DMS153 treated with DMSO at 0.1 percent for 48 hours (cell line): ENCODE results near the gene ISLR.

ENCODE experiments used
- DNase-seq: peaks from one replicate; lab custom pipeline; 2025; ENCODE audit not compliant: unreplicated experiment; lab: John Stamatoyannopoulos, UW

ISLR gene

DNA sequence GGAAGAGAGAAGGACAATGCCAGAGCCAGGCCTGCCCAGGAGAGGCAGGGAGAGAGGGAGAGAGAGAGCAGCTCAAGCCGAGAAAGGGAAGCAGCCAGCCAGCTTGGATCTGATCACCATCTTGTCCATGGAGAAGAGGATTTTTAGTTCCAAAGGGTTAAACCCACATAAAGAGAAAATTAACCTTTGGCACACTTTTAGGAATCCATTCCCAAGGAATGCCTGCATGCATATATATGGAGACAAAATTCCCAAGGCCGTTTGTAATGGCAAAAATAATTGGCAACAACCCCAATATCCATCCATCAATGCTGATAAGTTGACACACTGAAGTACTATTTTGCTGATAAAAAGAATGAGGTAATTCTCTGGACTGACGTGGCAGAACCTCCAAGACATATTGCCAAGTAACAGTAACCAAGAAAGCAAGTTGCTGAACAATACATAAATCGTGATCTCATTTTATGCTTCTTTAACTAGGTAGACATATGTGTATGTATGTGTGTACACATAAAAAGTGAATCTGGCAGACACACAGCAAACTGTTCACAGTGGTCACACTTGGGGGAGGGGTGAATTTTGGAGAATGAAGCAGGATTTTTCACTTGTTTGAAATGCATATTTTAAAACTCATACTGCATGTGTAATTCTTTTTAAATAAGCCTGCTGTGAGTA is 36.6 kb downstream of the ISLR start:
- DNase-seq: no peak

GRCh38 chr15:74210729-74211128 is 37.2 kb downstream of the ISLR start:
- DNase-seq: no peak

- no peak for DNase-seq
Observed at GRCh38 chr15:74211656-74212055, 38.1 kb downstream of the ISLR start.

- DNase-seq: no peak
Observed at GRCh38 chr15:74212494-74212893, 39.0 kb downstream of the ISLR start.

GRCh38 chr15:74213858-74214284 is 40.4 kb downstream of the ISLR start:
- DNase-seq: no peak

GRCh38 chr15:74214324-74215021 is 41.0 kb downstream of the ISLR start:
- no peak for DNase-seq

- no peak for DNase-seq
Observed at GRCh38 chr15:74215958-74216357, 42.4 kb downstream of the ISLR start.

DNA sequence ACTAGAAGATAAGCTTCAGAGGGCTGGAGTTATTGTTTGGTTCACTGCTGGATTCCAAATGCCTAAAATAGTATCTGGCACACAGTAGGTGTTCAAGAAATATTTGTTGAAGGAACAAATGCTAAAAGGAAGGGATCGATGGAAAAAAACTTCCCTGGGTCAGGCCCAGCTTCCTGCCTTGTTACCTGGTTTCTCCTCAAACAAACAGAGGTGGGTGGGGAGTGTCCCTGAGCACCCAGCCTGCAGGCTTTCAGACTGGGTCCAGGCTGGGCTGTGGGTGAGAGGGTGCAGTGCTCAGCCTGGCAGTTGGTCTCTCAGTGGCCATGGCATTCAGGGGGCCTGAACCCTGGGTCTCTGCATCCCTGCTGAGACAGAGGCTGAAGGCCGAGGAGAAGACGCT is 43.4 kb downstream of the ISLR start:
- no peak for DNase-seq

- no peak for DNase-seq
Observed at GRCh38 chr15:74217907-74218885, 44.7 kb downstream of the ISLR start.

- DNase-seq: no peak
Observed at GRCh38 chr15:74220475-74221248, 47.2 kb downstream of the ISLR start.

GRCh38 chr15:74221399-74222239 is 48.1 kb downstream of the ISLR start:
- no peak for DNase-seq

DNA sequence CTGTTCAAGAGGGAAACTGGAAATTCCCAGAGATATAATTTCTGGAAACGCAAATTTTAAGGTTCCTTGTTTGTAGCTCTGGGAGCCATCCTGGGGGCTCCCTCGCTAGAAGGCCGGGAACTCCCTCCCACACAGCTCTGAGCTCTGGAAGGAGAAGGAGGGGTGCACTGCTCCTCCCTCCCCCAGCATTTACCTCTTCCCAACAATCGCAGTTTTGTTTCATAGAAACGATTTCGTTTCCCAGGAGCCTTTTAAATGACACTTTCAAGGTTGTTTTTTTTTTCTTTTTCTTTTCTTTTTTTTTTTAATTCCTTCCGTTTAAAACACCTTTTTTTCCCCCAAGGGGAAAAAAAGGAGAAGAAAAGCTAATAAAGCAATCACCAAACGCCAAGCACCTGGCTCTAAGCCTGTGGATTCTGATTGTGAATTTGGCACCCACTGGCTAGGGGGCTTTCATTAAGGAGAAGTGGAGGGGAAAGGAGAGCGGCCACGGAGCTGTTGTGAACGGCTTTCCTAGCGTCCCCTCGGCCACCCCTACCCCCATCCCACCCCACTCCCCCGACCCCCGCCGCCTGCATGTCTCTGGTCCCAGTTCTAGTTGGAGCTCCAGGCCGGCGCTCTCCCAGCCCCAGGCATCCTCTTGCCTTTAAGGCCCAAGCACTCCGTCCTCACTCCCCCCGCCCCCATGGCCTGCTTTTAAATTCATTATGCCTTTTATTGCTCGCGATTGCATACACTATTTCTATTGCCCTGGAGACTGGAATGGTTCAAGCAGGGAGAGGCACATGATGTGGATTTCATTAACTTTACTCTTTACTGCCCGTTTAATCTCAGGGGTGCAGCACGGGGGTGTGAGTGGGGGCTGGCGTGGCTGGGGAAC is 49.0 kb downstream of the ISLR start:
- no peak for DNase-seq

DNA sequence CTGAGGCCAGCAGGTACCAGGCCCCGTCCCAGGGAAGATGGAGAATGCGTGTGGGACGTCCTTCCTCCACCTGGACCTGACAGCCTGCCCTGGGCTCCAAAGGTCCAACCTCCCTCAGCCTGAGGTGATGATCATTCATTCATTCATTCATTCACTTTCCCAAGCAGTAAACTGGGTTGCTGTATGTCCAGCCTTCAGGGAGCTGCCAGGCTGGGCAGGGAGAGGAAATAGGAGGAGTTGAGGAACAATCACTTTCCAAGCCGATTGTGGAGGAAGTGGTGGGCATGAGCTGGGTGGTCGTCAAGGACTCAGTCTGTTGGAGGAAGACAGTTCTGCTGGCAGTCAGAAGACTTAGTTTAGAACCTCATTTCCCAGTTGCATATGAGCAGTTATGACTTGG is 52.4 kb downstream of the ISLR start:
- DNase-seq: no peak
